Measurements from ENCODE around the gene SETSIP. TPM values are rescaled to one million over a fixed set of nuclear protein-coding genes. Genes with fewer than 3 reads are reported as not detected.
A peak's percentile ranks its signal among the peaks of the same experiment; 100 is the strongest.

Gene SETSIP
- total RNA-seq (2021) (0.47 TPM in 1 of 2 replicates, not detected in the other), Bru-seq, nascent RNA (not detected), BruChase-seq, experiment 1, labeled RNA remaining after a 2-hour chase (percentile 25 among the genes with signal in this experiment), BruChase-seq, experiment 2, labeled RNA remaining after a 6-hour chase (percentile 33 among the genes with signal in this experiment)
- long read RNA-seq: 0 reads

DNA sequence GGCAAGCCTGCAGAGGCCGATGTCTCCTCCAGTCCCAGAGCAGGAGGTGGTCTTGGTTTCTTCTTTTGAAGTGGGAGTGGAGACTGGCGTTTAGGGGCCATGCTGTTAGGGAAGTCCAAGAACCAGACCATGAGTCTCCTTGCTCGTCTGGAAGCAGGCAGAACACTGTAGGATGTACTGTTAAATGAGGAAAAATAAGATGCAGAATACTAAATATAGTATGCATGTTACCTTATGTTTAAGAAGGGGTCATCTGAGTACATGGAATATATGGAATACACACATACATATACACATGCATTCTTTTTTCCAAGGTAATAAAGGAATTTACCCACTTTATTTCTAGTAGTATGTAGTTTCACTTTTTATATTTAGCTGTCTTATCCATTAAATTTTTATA, at the start of gene SETSIP:
SETSIP (minus strand) TSS at position 101 of the 400 bp plus-strand sequence; CDS start at position 101, 0 bp downstream.
- H3K27ac ChIP-seq (ENCODE audit: low read depth, low read length, poor library complexity, severe bottlenecking): no peak within 1 kb of the TSS
- no peaks in the 10 kb centered on the region for H3K9me3 ChIP-seq (ENCODE audit: low read depth, low read length, poor library complexity, severe bottlenecking)
- intact Hi-C loops (cut with micrococcal nuclease; ENCODE audit: unreplicated experiment): no loop called here
- no peaks in the 10 kb centered on the region for H3K36me3 ChIP-seq (ENCODE audit: insufficient read depth, low read length, poor library complexity, severe bottlenecking)
- no peak for DNase-seq (ENCODE audit: low spot score)
- H3K4me3 ChIP-seq (ENCODE audit: low read depth, low read length, poor library complexity, severe bottlenecking): no peak within 1 kb of the TSS
- ChIA-PET POLR2A (ENCODE audit: low non-redundant PET) (no interaction called here), CTCF (no interaction called here)
- H3K27me3 ChIP-seq (replicated peaks; ENCODE audit: insufficient read depth, low read depth, low read length, poor library complexity): no peaks in the 10 kb centered on the region
- BruUV-seq (replicated peaks): no TSS peak
- no peaks in the 10 kb centered on the region for H3K4me1 ChIP-seq (ENCODE audit: insufficient read depth, low read length, poor library complexity, severe bottlenecking)
- TF ChIP-seq EZH2 (IDR thresholded peaks at IDR 0.05; ENCODE audit: borderline replicate concordance, low read depth, low read length, poor library complexity, severe bottlenecking): no peak
- TF ChIP-seq, protein P1, sequence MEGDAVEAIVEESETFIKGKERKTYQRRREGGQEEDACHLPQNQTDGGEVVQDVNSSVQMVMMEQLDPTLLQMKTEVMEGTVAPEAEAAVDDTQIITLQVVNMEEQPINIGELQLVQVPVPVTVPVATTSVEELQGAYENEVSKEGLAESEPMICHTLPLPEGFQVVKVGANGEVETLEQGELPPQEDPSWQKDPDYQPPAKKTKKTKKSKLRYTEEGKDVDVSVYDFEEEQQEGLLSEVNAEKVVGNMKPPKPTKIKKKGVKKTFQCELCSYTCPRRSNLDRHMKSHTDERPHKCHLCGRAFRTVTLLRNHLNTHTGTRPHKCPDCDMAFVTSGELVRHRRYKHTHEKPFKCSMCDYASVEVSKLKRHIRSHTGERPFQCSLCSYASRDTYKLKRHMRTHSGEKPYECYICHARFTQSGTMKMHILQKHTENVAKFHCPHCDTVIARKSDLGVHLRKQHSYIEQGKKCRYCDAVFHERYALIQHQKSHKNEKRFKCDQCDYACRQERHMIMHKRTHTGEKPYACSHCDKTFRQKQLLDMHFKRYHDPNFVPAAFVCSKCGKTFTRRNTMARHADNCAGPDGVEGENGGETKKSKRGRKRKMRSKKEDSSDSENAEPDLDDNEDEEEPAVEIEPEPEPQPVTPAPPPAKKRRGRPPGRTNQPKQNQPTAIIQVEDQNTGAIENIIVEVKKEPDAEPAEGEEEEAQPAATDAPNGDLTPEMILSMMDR (conservative IDR thresholded peaks at IDR 0.05; ENCODE audit: low read depth, low read length): no peak

DNA sequence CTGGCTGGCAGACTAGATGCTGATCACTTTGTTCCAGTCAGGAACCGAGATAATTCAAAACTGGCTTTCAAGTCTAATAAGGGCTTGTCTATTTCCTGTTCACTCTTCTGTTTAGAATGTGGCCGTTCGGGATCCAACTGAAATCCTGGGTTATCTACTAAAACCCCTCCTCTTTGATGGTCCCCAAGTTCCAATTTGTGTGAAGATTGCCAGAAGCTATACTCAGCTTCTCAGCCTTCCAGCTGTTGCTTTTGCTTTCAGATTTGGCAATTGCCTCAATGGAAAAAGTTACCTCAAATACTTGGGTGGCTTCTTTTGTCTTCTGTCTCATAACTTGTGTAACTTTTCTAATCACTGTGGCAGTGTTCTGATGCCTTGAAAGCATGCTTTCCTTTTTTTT, 48.7 kb upstream of the SETSIP start:
- CTCF ChIA-PET: no interaction called here
- H3K36me3 ChIP-seq (ENCODE audit: insufficient read depth, low read length, poor library complexity, severe bottlenecking): no peaks in the 10 kb centered on the region
- no peak overlapping the region for H3K4me3 ChIP-seq (ENCODE audit: low read depth, low read length, poor library complexity, severe bottlenecking)
- no peak for TF ChIP-seq EZH2 (IDR thresholded peaks at IDR 0.05; ENCODE audit: borderline replicate concordance, low read depth, low read length, poor library complexity, severe bottlenecking)
- TF ChIP-seq, protein P1 (conservative IDR thresholded peaks at IDR 0.05; ENCODE audit: low read depth, low read length): no peak
- no TSS peak for BruUV-seq (replicated peaks)
- no peaks in the 10 kb centered on the region for H3K9me3 ChIP-seq (ENCODE audit: low read depth, low read length, poor library complexity, severe bottlenecking)
- DNase-seq (ENCODE audit: low spot score): peak; percentile 58
- no peak overlapping the region for H3K27ac ChIP-seq (ENCODE audit: low read depth, low read length, poor library complexity, severe bottlenecking)
- H3K4me1 ChIP-seq (ENCODE audit: insufficient read depth, low read length, poor library complexity, severe bottlenecking): peaks cover 14% of the 10 kb centered on the region
- POLR2A ChIA-PET (ENCODE audit: low non-redundant PET): no interaction called here
- intact Hi-C loops (cut with micrococcal nuclease; ENCODE audit: unreplicated experiment): no loop called here
- no peaks in the 10 kb centered on the region for H3K27me3 ChIP-seq (replicated peaks; ENCODE audit: insufficient read depth, low read depth, low read length, poor library complexity)

DNA sequence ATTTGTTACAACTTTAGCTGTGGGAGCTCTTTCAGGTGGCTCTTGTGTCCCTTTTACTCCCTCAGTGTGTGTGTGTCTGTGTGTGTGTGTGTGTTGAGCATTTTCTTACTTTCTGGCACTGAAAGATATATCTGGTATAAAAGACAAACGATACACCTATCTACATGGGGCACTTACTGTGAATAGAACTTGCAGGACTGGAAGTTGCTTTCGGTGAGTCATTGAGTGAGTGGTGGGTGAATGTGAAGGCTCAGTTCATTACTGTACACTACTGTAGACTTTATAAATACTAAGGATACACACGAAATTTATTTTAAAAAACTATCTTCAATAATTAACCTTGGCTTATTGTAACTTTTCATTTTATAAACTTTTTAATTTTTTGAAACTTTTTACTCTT, 43.6 kb upstream of the SETSIP start:
- no peaks in the 10 kb centered on the region for H3K9me3 ChIP-seq (ENCODE audit: low read depth, low read length, poor library complexity, severe bottlenecking)
- no peak for DNase-seq (ENCODE audit: low spot score)
- intact Hi-C loops (cut with micrococcal nuclease; ENCODE audit: unreplicated experiment): no loop called here
- no peak overlapping the region for H3K27ac ChIP-seq (ENCODE audit: low read depth, low read length, poor library complexity, severe bottlenecking)
- no TSS peak for BruUV-seq (replicated peaks)
- H3K36me3 ChIP-seq (ENCODE audit: insufficient read depth, low read length, poor library complexity, severe bottlenecking): no peaks in the 10 kb centered on the region
- peaks cover under 1% of the 10 kb centered on the region for H3K4me1 ChIP-seq (ENCODE audit: insufficient read depth, low read length, poor library complexity, severe bottlenecking)
- ChIA-PET POLR2A (ENCODE audit: low non-redundant PET) (no interaction called here), CTCF (no interaction called here)
- H3K4me3 ChIP-seq (ENCODE audit: low read depth, low read length, poor library complexity, severe bottlenecking): no peak overlapping the region
- TF ChIP-seq, protein P1 (conservative IDR thresholded peaks at IDR 0.05; ENCODE audit: low read depth, low read length): no peak
- no peak for TF ChIP-seq EZH2 (IDR thresholded peaks at IDR 0.05; ENCODE audit: borderline replicate concordance, low read depth, low read length, poor library complexity, severe bottlenecking)
- no peaks in the 10 kb centered on the region for H3K27me3 ChIP-seq (replicated peaks; ENCODE audit: insufficient read depth, low read depth, low read length, poor library complexity)
